Measurements from ENCODE around the gene PRDM1.
A peak's percentile ranks its signal among the peaks of the same experiment; 100 is the strongest.

PRDM1 gene

DNA sequence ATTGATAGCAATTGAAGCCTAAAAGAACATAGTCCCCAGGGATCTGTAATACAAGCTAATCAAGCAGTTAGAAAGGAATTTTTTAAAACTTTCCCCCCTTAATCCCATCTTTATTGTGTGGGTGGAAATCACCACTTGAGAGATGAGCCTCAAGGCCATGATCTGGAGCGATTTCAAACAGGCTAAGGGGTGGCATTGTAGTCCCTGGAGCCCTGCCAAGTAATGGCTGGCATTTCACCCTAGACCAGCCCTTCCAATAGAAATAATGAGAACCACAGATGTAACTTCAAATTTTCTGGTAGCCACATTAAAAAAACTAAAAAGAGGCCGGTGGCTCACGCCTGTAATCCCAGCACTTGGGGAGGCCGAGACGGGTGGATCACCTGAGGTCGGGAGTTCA, 46.9 kb downstream of the PRDM1 start:
- no peak for ATAC-seq
- TF ChIP-seq, protein P1, sequence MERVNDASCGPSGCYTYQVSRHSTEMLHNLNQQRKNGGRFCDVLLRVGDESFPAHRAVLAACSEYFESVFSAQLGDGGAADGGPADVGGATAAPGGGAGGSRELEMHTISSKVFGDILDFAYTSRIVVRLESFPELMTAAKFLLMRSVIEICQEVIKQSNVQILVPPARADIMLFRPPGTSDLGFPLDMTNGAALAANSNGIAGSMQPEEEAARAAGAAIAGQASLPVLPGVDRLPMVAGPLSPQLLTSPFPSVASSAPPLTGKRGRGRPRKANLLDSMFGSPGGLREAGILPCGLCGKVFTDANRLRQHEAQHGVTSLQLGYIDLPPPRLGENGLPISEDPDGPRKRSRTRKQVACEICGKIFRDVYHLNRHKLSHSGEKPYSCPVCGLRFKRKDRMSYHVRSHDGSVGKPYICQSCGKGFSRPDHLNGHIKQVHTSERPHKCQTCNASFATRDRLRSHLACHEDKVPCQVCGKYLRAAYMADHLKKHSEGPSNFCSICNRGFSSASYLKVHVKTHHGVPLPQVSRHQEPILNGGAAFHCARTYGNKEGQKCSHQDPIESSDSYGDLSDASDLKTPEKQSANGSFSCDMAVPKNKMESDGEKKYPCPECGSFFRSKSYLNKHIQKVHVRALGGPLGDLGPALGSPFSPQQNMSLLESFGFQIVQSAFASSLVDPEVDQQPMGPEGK (CRISPR knock-in tag; IDR thresholded peaks at IDR 0.05; ENCODE audit: borderline replicate concordance) = no peak
- TF ChIP-seq ESRRG (CRISPR knock-in tag; IDR thresholded peaks at IDR 0.05) = no peak
- no peak for TF ChIP-seq PPARA (CRISPR knock-in tag; IDR thresholded peaks at IDR 0.05; ENCODE audit: borderline replicate concordance)
- TF ChIP-seq RARB (CRISPR knock-in tag; IDR thresholded peaks at IDR 0.05) = no peak
- TF ChIP-seq SNAI2 (CRISPR knock-in tag; IDR thresholded peaks at IDR 0.05) = no peak
- TF ChIP-seq BACH2 (CRISPR knock-in tag; IDR thresholded peaks at IDR 0.05; ENCODE audit: borderline replicate concordance) = no peak
- TF ChIP-seq, protein P2, sequence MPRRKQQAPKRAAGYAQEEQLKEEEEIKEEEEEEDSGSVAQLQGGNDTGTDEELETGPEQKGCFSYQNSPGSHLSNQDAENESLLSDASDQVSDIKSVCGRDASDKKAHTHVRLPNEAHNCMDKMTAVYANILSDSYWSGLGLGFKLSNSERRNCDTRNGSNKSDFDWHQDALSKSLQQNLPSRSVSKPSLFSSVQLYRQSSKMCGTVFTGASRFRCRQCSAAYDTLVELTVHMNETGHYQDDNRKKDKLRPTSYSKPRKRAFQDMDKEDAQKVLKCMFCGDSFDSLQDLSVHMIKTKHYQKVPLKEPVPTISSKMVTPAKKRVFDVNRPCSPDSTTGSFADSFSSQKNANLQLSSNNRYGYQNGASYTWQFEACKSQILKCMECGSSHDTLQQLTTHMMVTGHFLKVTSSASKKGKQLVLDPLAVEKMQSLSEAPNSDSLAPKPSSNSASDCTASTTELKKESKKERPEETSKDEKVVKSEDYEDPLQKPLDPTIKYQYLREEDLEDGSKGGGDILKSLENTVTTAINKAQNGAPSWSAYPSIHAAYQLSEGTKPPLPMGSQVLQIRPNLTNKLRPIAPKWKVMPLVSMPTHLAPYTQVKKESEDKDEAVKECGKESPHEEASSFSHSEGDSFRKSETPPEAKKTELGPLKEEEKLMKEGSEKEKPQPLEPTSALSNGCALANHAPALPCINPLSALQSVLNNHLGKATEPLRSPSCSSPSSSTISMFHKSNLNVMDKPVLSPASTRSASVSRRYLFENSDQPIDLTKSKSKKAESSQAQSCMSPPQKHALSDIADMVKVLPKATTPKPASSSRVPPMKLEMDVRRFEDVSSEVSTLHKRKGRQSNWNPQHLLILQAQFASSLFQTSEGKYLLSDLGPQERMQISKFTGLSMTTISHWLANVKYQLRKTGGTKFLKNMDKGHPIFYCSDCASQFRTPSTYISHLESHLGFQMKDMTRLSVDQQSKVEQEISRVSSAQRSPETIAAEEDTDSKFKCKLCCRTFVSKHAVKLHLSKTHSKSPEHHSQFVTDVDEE (CRISPR knock-in tag; IDR thresholded peaks at IDR 0.05) = no peak
- TF ChIP-seq ISL1 (CRISPR knock-in tag; IDR thresholded peaks at IDR 0.05) = no peak
- no peak for TF ChIP-seq CSDC2 (CRISPR knock-in tag; IDR thresholded peaks at IDR 0.05)
- no peak for TF ChIP-seq GLIS3 (CRISPR knock-in tag; IDR thresholded peaks at IDR 0.05)
- no peak for TF ChIP-seq ARNTL (CRISPR knock-in tag; IDR thresholded peaks at IDR 0.05; ENCODE audit: borderline replicate concordance, low read depth)
- TF ChIP-seq ZC3H10 (CRISPR knock-in tag; IDR thresholded peaks at IDR 0.05) = no peak
- TF ChIP-seq, protein P3, sequence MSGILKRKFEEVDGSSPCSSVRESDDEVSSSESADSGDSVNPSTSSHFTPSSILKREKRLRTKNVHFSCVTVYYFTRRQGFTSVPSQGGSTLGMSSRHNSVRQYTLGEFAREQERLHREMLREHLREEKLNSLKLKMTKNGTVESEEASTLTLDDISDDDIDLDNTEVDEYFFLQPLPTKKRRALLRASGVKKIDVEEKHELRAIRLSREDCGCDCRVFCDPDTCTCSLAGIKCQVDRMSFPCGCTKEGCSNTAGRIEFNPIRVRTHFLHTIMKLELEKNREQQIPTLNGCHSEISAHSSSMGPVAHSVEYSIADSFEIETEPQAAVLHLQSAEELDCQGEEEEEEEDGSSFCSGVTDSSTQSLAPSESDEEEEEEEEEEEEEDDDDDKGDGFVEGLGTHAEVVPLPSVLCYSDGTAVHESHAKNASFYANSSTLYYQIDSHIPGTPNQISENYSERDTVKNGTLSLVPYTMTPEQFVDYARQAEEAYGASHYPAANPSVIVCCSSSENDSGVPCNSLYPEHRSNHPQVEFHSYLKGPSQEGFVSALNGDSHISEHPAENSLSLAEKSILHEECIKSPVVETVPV (CRISPR knock-in tag; IDR thresholded peaks at IDR 0.05) = no peak
- TF ChIP-seq, protein P4, sequence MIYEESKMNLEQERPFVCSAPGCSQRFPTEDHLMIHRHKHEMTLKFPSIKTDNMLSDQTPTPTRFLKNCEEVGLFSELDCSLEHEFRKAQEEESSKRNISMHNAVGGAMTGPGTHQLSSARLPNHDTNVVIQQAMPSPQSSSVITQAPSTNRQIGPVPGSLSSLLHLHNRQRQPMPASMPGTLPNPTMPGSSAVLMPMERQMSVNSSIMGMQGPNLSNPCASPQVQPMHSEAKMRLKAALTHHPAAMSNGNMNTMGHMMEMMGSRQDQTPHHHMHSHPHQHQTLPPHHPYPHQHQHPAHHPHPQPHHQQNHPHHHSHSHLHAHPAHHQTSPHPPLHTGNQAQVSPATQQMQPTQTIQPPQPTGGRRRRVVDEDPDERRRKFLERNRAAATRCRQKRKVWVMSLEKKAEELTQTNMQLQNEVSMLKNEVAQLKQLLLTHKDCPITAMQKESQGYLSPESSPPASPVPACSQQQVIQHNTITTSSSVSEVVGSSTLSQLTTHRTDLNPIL (CRISPR knock-in tag; IDR thresholded peaks at IDR 0.05; ENCODE audit: low read depth) = no peak
- TF ChIP-seq ZNF70 (CRISPR knock-in tag; IDR thresholded peaks at IDR 0.05) = no peak
- no peak for TF ChIP-seq ZFP30 (CRISPR knock-in tag; IDR thresholded peaks at IDR 0.05)
- TF ChIP-seq, protein P5, sequence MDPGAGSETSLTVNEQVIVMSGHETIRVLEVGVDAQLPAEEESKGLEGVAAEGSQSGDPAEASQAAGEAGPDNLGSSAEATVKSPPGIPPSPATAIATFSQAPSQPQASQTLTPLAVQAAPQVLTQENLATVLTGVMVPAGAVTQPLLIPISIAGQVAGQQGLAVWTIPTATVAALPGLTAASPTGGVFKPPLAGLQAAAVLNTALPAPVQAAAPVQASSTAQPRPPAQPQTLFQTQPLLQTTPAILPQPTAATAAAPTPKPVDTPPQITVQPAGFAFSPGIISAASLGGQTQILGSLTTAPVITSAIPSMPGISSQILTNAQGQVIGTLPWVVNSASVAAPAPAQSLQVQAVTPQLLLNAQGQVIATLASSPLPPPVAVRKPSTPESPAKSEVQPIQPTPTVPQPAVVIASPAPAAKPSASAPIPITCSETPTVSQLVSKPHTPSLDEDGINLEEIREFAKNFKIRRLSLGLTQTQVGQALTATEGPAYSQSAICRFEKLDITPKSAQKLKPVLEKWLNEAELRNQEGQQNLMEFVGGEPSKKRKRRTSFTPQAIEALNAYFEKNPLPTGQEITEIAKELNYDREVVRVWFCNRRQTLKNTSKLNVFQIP (CRISPR knock-in tag; IDR thresholded peaks at IDR 0.05; ENCODE audit: borderline replicate concordance, low read depth) = no peak

DNA sequence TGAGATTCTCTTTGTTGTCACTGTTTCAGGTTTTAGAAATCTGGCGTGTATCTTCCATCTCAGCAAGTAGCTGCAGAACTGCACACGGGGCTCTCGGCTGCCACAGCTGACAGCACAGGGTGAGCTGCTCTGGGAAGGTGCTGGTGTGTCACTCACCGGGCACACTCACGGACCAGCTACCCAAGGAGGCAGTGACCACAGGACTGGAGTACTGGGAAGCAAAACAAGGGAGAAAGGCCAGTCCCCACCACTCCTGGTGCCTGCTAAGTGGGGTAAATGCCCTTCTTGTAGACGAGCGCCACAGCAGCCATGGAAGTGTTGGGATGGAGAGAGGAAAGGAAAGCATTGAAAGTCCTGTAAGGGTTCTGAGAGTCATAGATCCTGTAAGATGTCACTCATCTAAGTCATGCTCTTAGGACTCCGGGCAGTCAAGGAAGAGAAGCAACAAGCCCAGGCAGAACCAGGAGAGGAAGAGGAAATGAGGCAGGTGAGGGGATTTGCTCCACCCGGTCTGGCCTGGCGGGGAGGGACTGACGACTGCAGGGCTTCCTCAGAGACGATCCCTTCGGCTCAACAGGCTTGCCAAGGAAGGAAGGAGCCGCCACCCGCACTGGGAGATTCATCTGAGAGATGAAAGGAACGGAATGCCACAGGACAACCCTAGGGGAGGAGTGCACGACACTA, 48.1 kb downstream of the PRDM1 start:
- ATAC-seq = no peak
- TF ChIP-seq RARB (CRISPR knock-in tag; IDR thresholded peaks at IDR 0.05) (no peak), OSR1 (CRISPR knock-in tag; IDR thresholded peaks at IDR 0.05) (no peak)

DNA sequence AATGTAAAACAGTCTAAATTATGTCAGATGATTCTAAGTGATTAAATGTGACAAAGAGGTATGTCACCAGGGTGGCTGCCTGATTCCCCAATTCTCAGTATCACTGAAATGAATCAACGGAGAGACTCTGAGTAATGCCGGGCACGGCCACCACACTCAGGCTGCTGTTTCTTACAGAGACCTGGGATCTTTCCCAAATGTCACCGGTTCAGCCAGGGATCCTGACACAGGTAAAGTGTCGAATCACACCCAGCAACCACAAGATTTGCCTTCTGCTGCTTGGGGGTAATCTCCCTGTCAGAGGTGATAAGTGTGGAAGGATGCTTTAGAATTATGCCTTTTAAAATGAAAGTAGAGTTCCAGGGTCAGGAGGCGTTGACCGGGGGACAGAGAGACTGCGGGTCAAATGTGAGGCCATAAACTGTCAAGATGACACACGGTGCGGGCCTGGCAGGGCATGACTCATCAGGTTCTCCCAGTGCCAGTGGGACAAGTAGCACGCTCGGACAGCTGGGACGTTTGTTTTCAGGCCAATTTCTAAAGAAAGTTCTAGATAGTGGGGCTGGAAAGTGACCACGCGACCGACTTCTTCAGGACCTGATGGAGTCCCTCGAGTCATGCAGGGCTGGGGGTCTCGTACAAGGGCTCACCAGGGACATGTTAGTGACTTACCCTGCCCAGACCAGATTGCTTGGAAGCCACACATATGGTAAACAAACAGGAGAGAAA, 48.9 kb downstream of the PRDM1 start:
- ATAC-seq = peak; percentile 79
- TF ChIP-seq ARNTL (CRISPR knock-in tag; IDR thresholded peaks at IDR 0.05; ENCODE audit: borderline replicate concordance, low read depth) (no peak), RARB (CRISPR knock-in tag; IDR thresholded peaks at IDR 0.05) (no peak), SNAI2 (CRISPR knock-in tag; IDR thresholded peaks at IDR 0.05) (no peak), ZFP30 (CRISPR knock-in tag; IDR thresholded peaks at IDR 0.05) (no peak), BACH2 (CRISPR knock-in tag; IDR thresholded peaks at IDR 0.05; ENCODE audit: borderline replicate concordance) (no peak), ZC3H10 (CRISPR knock-in tag; IDR thresholded peaks at IDR 0.05) (no peak), PPARA (CRISPR knock-in tag; IDR thresholded peaks at IDR 0.05; ENCODE audit: borderline replicate concordance) (no peak), ISL1 (CRISPR knock-in tag; IDR thresholded peaks at IDR 0.05) (no peak), OSR1 (CRISPR knock-in tag; IDR thresholded peaks at IDR 0.05) (no peak), ESRRG (CRISPR knock-in tag; IDR thresholded peaks at IDR 0.05) (no peak), TOX (CRISPR knock-in tag; IDR thresholded peaks at IDR 0.05; ENCODE audit: borderline replicate concordance) (no peak)
- TF ChIP-seq, protein P5 (CRISPR knock-in tag; IDR thresholded peaks at IDR 0.05; ENCODE audit: borderline replicate concordance, low read depth) = no peak
- TF ChIP-seq, protein P3 (CRISPR knock-in tag; IDR thresholded peaks at IDR 0.05) = no peak
- TF ChIP-seq, protein P4 (CRISPR knock-in tag; IDR thresholded peaks at IDR 0.05; ENCODE audit: low read depth) = no peak
